ENCODE data around the gene MICAL3. TPM values are rescaled to one million over a fixed set of nuclear protein-coding genes. Genes with fewer than 3 reads are reported as not detected.

MICAL3 gene
- polyA plus RNA-seq, 3 donors = 0.23 to 0.84 TPM; not detected in 1

GRCh38 chr22:17838180-17838865 is 186.0 kb downstream of the MICAL3 start:
- Histone ChIP-seq H3K4me1 (ENCODE audit: control insufficient read depth in 1 of 2, insufficient read depth in 2 of 2, low read length in 2 of 2) (no peaks in the 10 kb centered on the region), H3K27me3 (ENCODE audit: control insufficient read depth in 2 of 2, insufficient read depth in 2 of 2, low read length in 2 of 2) (no peaks in the 10 kb centered on the region), H3K9me3 (replicated peaks in 1 of 2; ENCODE audit: control insufficient read depth in 1 of 2, insufficient read depth in 1 of 2, low read length in 2 of 2) (no peaks in the 10 kb centered on the region), H3K4me3 (replicated peaks in 1 of 3; ENCODE audit: low read depth in 2 of 3, low read length in 3 of 3) (no peak overlapping the region), H3K79me2 (ENCODE audit: insufficient read depth, low read length) (no peaks in the 10 kb centered on the region), H3K36me3 (replicated peaks in 1 of 2; ENCODE audit: control insufficient read depth in 1 of 2, insufficient read depth in 2 of 2, low read length in 2 of 2) (no peaks in the 10 kb centered on the region), H4K20me1 (ENCODE audit: insufficient read depth, low read length) (no peaks in the 10 kb centered on the region), H3K4me2 (replicated peaks; ENCODE audit: extremely low read depth, low read length, poor library complexity, severe bottlenecking) (no peak overlapping the region), H3K9ac (ENCODE audit: insufficient read depth, low read length, poor library complexity, severe bottlenecking) (no peak overlapping the region), H2AFZ (ENCODE audit: insufficient read depth, low read depth, low read length, poor library complexity, severe bottlenecking) (no peak overlapping the region), H3K27ac (ENCODE audit: low read depth in 1 of 2, low read length in 2 of 2) (no peak overlapping the region)
- H3K4me1 Mint-ChIP-seq = peaks cover 5% of the 10 kb centered on the region
- TF ChIP-seq, protein P1, sequence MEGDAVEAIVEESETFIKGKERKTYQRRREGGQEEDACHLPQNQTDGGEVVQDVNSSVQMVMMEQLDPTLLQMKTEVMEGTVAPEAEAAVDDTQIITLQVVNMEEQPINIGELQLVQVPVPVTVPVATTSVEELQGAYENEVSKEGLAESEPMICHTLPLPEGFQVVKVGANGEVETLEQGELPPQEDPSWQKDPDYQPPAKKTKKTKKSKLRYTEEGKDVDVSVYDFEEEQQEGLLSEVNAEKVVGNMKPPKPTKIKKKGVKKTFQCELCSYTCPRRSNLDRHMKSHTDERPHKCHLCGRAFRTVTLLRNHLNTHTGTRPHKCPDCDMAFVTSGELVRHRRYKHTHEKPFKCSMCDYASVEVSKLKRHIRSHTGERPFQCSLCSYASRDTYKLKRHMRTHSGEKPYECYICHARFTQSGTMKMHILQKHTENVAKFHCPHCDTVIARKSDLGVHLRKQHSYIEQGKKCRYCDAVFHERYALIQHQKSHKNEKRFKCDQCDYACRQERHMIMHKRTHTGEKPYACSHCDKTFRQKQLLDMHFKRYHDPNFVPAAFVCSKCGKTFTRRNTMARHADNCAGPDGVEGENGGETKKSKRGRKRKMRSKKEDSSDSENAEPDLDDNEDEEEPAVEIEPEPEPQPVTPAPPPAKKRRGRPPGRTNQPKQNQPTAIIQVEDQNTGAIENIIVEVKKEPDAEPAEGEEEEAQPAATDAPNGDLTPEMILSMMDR (IDR thresholded peaks at IDR 0.05) = no peak
- WGBS (ENCODE audit: insufficient coverage) = 93% methylated on average over 12 of the region's 13 CpGs
- no peak overlapping the region for H3K27ac Mint-ChIP-seq
- intact Hi-C loops (cut with micrococcal nuclease) = no loop called here
- H3K36me3 Mint-ChIP-seq = peaks cover 0 to 2% of the 10 kb centered on the region in 2 donors
- DNase-seq = no peak
- H3K4me3 Mint-ChIP-seq = no peak overlapping the region
- H3K27me3 Mint-ChIP-seq (ENCODE audit: low read depth in 3 of 3) = peaks cover 0 to 4% (median 0%) of the 10 kb centered on the region in 3 donors
- no peaks in the 10 kb centered on the region for H3K9me3 Mint-ChIP-seq

- no peaks in the 10 kb centered on the region for H3K27me3 ChIP-seq (ENCODE audit: control insufficient read depth in 2 of 2, insufficient read depth in 2 of 2, low read length in 2 of 2)
- TF ChIP-seq, protein P1 (IDR thresholded peaks at IDR 0.05) = no peak
- no peaks in the 10 kb centered on the region for H3K9me3 ChIP-seq (replicated peaks in 1 of 2; ENCODE audit: control insufficient read depth in 1 of 2, insufficient read depth in 1 of 2, low read length in 2 of 2)
- no peak overlapping the region for H3K27ac Mint-ChIP-seq
- no peak overlapping the region for H3K4me3 Mint-ChIP-seq
- intact Hi-C loops (cut with micrococcal nuclease) = no loop called here
- H3K27me3 Mint-ChIP-seq (ENCODE audit: low read depth in 3 of 3) = peaks cover 0 to 4% (median 0%) of the 10 kb centered on the region in 3 donors
- no peak overlapping the region for H3K4me2 ChIP-seq (replicated peaks; ENCODE audit: extremely low read depth, low read length, poor library complexity, severe bottlenecking)
- H2AFZ ChIP-seq (ENCODE audit: insufficient read depth, low read depth, low read length, poor library complexity, severe bottlenecking) = no peak overlapping the region
- no peaks in the 10 kb centered on the region for H3K79me2 ChIP-seq (ENCODE audit: insufficient read depth, low read length)
- no peaks in the 10 kb centered on the region for H3K9me3 Mint-ChIP-seq
- no peaks in the 10 kb centered on the region for H3K36me3 ChIP-seq (replicated peaks in 1 of 2; ENCODE audit: control insufficient read depth in 1 of 2, insufficient read depth in 2 of 2, low read length in 2 of 2)
- H3K4me1 Mint-ChIP-seq = no peaks in the 10 kb centered on the region
- DNase-seq = no peak
- 91% methylated on average over 13 of the region's 14 CpGs for WGBS (ENCODE audit: insufficient coverage)
- no peak overlapping the region for H3K27ac ChIP-seq (ENCODE audit: low read depth in 1 of 2, low read length in 2 of 2)
- H4K20me1 ChIP-seq (ENCODE audit: insufficient read depth, low read length) = no peaks in the 10 kb centered on the region
- no peak overlapping the region for H3K4me3 ChIP-seq (replicated peaks in 1 of 3; ENCODE audit: low read depth in 2 of 3, low read length in 3 of 3)
- H3K9ac ChIP-seq (ENCODE audit: insufficient read depth, low read length, poor library complexity, severe bottlenecking) = no peak overlapping the region
- H3K36me3 Mint-ChIP-seq = peaks cover 0 to 2% of the 10 kb centered on the region in 2 donors
- H3K4me1 ChIP-seq (ENCODE audit: control insufficient read depth in 1 of 2, insufficient read depth in 2 of 2, low read length in 2 of 2) = no peaks in the 10 kb centered on the region
Observed at GRCh38 chr22:17836992-17837742, 187.2 kb downstream of the MICAL3 start.

Measured in CD14-positive monocyte (primary cell).